GM12865 (cell line): ENCODE data around the gene GAB1.
A peak's percentile ranks its signal among the peaks of the same experiment; 100 is the strongest.

ENCODE experiments used
- DNase-seq: peaks from one replicate; pipeline ENCODE4 v3.0.0; 2010; ENCODE audit warnings: low read depth
- H3K4me3 ChIP-seq: 2 replicates; pipeline ENCODE4 v1.5.1; 2011; ENCODE audit warnings: mild to moderate bottlenecking, low read depth, low read length, control low read depth
- CTCF ChIP-seq: IDR thresholded peaks from 2 replicates; pipeline ENCODE4 v1.5.1; 2011; ENCODE audit warnings: low read length, control low read depth, low read depth, inconsistent platforms; ENCODE audit not compliant: insufficient read depth; ENCODE audit errors: missing control alignments

Gene GAB1

GRCh38 chr4:143375326-143376073, 38.8 kb downstream of the GAB1 start:
- DNase-seq: peak; percentile 74
- peak; percentile 62 for TF ChIP-seq CTCF
- H3K4me3 ChIP-seq: no peak overlapping the region

- H3K4me3 ChIP-seq: no peak overlapping the region
- TF ChIP-seq CTCF: no peak
- DNase-seq: peak; percentile 71
Measured at GRCh38 chr4:143377611-143378099, 41.0 kb downstream of the GAB1 start.

GRCh38 chr4:143380629-143381028, 44.0 kb downstream of the GAB1 start:
- DNase-seq: no peak
- TF ChIP-seq CTCF: no peak
- H3K4me3 ChIP-seq: no peak overlapping the region

GRCh38 chr4:143381189-143382118, 44.8 kb downstream of the GAB1 start:
- peak; percentile 54 for DNase-seq
- no peak overlapping the region for H3K4me3 ChIP-seq
- TF ChIP-seq CTCF: no peak

GRCh38 chr4:143382596-143382995, 45.9 kb downstream of the GAB1 start:
- no peak overlapping the region for H3K4me3 ChIP-seq
- no peak for TF ChIP-seq CTCF
- DNase-seq: no peak

- no peak overlapping the region for H3K4me3 ChIP-seq
- no peak for DNase-seq
- no peak for TF ChIP-seq CTCF
Measured at GRCh38 chr4:143383005-143383574, 46.4 kb downstream of the GAB1 start.
